ENCODE results near the gene FGD3.

The FGD3 gene

GRCh38 chr9:92977279-92977678 is 30.0 kb downstream of the FGD3 start:
- DNase-seq (ENCODE audit: low read depth): no peak
- no peak overlapping the region for H3K4me3 ChIP-seq (replicated peaks; ENCODE audit: low read depth, low read length)
- no peak for TF ChIP-seq CTCF (IDR thresholded peaks at IDR 0.05; ENCODE audit: low read length, missing control alignments)

DNA sequence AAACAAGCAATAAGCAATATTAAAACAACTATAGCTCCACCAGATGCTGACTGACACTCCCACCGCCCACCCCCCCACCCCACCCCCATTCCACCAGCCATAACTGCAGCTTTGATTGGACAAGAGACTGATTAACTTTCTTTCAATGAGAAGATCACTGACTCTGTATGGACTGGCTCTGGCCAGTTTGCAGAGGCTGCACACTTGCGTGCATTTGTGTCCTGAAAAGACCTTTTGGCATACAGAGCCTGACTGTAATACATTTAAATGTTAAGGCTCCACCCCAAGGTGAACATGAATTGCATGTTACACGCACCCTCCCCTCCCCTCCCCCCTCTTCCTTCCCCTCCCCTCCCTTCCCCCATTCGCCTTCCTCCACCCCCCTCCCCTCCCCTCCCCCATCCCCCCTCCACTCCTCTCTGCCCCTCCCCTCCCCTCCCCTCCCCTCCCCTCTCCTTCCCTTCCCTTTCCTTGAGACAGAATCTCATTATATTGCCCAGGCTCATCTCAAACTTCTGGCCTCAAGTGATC is 31.1 kb downstream of the FGD3 start:
- H3K4me3 ChIP-seq (replicated peaks; ENCODE audit: low read depth, low read length): no peak overlapping the region
- no peak for DNase-seq (ENCODE audit: low read depth)
- no peak for TF ChIP-seq CTCF (IDR thresholded peaks at IDR 0.05; ENCODE audit: low read length, missing control alignments)

GRCh38 chr9:92979283-92980056 is 32.1 kb downstream of the FGD3 start:
- no peak overlapping the region for H3K4me3 ChIP-seq (replicated peaks; ENCODE audit: low read depth, low read length)
- DNase-seq (ENCODE audit: low read depth): no peak
- no peak for TF ChIP-seq CTCF (IDR thresholded peaks at IDR 0.05; ENCODE audit: low read length, missing control alignments)

DNA sequence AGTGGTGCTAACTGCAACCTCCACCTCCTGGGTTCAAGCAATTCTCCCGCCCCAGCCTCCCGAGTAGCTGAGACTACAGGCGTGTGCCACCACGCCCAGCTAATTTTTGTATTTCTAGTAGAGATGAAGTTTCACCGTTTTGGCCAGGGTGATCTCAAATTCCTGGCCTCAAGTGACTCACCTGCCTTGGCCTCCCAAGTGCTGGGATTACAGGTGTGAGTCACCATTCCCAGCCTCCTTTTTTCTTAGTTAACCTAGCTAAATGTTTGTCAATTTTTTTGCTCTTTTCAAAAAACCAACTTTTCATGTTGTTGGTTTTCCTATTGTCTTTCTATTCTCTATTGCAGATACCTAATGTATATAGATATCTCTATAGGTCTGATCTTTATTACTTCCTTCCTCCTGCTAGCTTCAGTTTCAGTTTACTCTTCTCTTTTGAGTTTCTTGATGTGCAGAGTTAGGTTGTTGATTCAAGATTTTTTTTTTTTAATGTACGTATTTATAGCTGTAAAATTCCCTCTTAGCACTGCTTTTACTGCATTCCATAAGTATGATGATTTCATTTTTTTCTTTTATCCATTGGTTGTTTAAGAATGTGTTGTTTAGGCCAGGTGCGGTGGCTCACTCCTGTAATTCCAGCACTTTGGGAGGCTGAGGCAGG is 32.9 kb downstream of the FGD3 start:
- H3K4me3 ChIP-seq (replicated peaks; ENCODE audit: low read depth, low read length): no peak overlapping the region
- no peak for TF ChIP-seq CTCF (IDR thresholded peaks at IDR 0.05; ENCODE audit: low read length, missing control alignments)
- DNase-seq (ENCODE audit: low read depth): no peak

- no peak for TF ChIP-seq CTCF (IDR thresholded peaks at IDR 0.05; ENCODE audit: low read length, missing control alignments)
- no peak for DNase-seq (ENCODE audit: low read depth)
- no peak overlapping the region for H3K4me3 ChIP-seq (replicated peaks; ENCODE audit: low read depth, low read length)
These were observed 34.8 kb downstream of the FGD3 start for GRCh38 chr9:92982130-92982529.

DNA sequence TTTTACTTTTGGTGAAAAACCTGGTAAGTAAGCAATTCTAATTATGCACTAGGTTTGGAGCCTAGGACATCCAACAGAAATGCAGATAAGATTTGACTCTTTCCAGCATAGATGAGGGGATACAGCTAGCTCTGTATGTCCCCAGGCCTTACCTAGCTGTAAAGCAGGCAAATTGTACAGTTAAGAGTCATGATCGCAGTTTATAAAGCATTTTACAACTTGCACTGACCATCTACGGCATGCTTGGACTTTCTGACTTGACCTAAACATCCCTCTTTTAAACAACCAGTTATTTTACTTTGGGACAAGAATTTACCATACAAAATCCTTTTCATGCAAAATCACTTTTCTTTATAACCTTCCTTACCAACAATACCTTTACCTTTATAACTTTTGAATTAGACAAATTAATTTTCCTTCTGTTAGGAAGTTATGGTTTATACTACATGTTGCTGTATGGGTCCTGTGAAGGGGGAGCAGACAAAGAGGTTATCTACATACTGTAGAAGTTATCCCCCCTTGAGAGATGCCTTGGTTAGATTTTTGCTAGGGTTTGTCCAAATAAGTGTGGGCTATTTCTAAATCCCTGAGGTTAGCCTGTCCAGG is 36.8 kb downstream of the FGD3 start:
- H3K4me3 ChIP-seq (replicated peaks; ENCODE audit: low read depth, low read length): no peak overlapping the region
- no peak for DNase-seq (ENCODE audit: low read depth)
- no peak for TF ChIP-seq CTCF (IDR thresholded peaks at IDR 0.05; ENCODE audit: low read length, missing control alignments)
